Sigmoid colon (tissue), 7 donors: ENCODE data around the gene ACIN1. TPM values are rescaled to one million over a fixed set of nuclear protein-coding genes. Genes with fewer than 3 reads are reported as not detected.

Source experiments
- DNase-seq: peaks from one replicate; pipeline ENCODE4 v3.0.0-alpha.2; 2019
- H3K27ac ChIP-seq, 4 donors: fragments of 200-600 bp; sonication (generic); one replicate each; pipeline ENCODE4 v1.5.1; 2016 to 2019; ENCODE audit warnings: mild to moderate bottlenecking in 1 of 4
- H3K27me3 ChIP-seq, 3 donors: fragments of 200-600 bp; sonication (generic); one replicate each; pipeline ENCODE4 v1.5.1; 2019; ENCODE audit warnings: mild to moderate bottlenecking in 1 of 3
- H3K36me3 ChIP-seq, 4 donors: fragments of 200-600 bp; sonication (generic); one replicate each; pipeline ENCODE4 v1.5.1; 2016 to 2019
- H3K4me1 ChIP-seq, 4 donors: fragments of 200-600 bp; sonication (generic); one replicate each; pipeline ENCODE4 v1.5.1; 2017 to 2019
- H3K4me3 ChIP-seq, 4 donors: fragments of 200-600 bp; sonication (generic); one replicate each; pipeline ENCODE4 v1.5.1; 2017 to 2019; ENCODE audit warnings: mild to moderate bottlenecking in 2 of 4, moderate library complexity in 1 of 4
- H3K9me3 ChIP-seq, 4 donors: fragments of 200-600 bp in 3 of 4; sonication (generic) in 3 of 4; one replicate each; pipeline versions ENCODE4 v1.5.1 to v1.6.1; 2013 to 2019
- CTCF ChIP-seq, 4 experiments: fragments of 450-650 bp in 3 of 4; fragments of 200-600 bp in 1 of 4; IDR thresholded peaks; one replicate each; pipeline ENCODE4 v1.5.1; 2016 to 2019; ENCODE audit warnings: antibody characterized with exemption in 4 of 4, mild to moderate bottlenecking in 3 of 4, moderate library complexity in 2 of 4
- EP300 ChIP-seq, 4 donors: sonication (generic); formaldehyde crosslinking; IDR thresholded peaks; one replicate each; pipeline ENCODE4 v1.6.1; 2017; ENCODE audit warnings: antibody characterized with exemption in 4 of 4
- POLR2A ChIP-seq, 2 donors: fragments of 450-650 bp; IDR thresholded peaks; one replicate each; pipeline ENCODE4 v1.6.1; 2016; ENCODE audit warnings: antibody characterized with exemption in 2 of 2, mild to moderate bottlenecking in 2 of 2, moderate library complexity in 2 of 2
- POLR2AphosphoS5 ChIP-seq, 4 donors: sonication (generic); formaldehyde crosslinking; IDR thresholded peaks; one replicate each; pipeline ENCODE4 v1.6.1; 2017; ENCODE audit warnings: antibody characterized with exemption in 4 of 4
- whole genome bisulfite sequencing, 2 donors: extraction: QIAGEN DNeasy Blood & Tissue Kit; methylation state at CpG; one replicate each; pipeline ENCODE4 v1.1.7; 2013; 5-methylcytosine and 5-hydroxymethylcytosine counted together
- intact Hi-C: fragments of 100-400 bp; cut with DNase I; formaldehyde crosslinking; loops from one replicate; pipeline ENCODE4 v1.15.1; 2023
- polyA plus RNA-seq, 3 donors: library from polyadenylated mRNA; stranded (reverse); fragments of 200-250 nt; gene quantifications; one replicate each; pipeline ENCODE4 v1.2.3, GENCODE V29; 2013
- total RNA-seq, 4 donors: library from RNA; depleted of rRNA; stranded (reverse); fragments of >200 nt; gene quantifications; one replicate each; pipeline ENCODE4 v1.1.0, GENCODE V29; 2016
- donor health status: healthy with polysubstance abuse.
- donor health status: Bipolar disorder and iron deficiency.
- donor health status: healthy.

Gene ACIN1
- total and polyA plus RNA-seq, 7 donors, result 37.8 to 129 (median 88.4) TPM

DNA sequence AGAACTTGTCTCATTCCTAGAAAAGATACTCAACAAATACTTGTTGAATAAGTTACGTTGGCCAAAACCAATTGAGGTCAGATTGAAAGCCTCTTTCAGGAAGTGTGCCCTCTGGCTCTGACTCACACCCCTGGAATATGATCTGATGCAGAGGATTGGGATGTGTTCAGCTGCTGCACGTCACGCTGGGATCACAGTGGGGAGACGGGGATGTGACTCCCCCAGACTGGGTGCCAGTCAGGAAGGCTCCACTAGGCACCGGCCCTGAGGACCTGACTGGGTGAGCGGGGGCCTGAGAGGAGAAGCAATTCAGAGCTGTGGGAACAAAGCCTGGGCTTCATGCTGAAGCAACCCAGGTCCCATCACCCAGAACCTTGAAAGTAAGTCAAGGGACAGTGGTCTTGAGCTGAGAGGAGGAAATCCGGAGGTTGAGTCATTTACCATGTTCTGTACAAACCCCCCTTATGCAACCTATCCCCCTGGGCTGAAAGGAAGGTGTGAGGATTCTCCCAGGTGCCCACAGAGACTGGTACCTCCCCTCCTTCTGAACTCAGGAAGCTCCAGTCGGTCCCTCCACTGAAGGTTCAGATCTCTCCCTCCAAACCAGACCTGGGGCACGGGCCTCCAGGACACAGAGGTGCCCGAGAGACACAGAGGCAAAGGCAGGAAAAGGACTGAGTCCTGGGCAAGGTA, 20.2 kb upstream of the ACIN1 start:
- 72 to 77% methylated on average over 10 of the region's 10 CpGs for WGBS, 2 donors
- DNase-seq, result peak; percentile 58
- H3K27ac ChIP-seq, result no peak overlapping the region
- no peaks in the 10 kb centered on the region for H3K4me1 ChIP-seq
- peaks cover 0 to 26% (median 3%) of the 10 kb centered on the region in 3 donors for H3K27me3 ChIP-seq
- H3K36me3 ChIP-seq, result no peaks in the 10 kb centered on the region
- no peaks in the 10 kb centered on the region for H3K9me3 ChIP-seq
- no peak overlapping the region for H3K4me3 ChIP-seq
- TF ChIP-seq CTCF (IDR thresholded peaks at IDR 0.05), result no peak
- no peak for TF ChIP-seq POLR2A (IDR thresholded peaks at IDR 0.05)
- no peak for TF ChIP-seq POLR2AphosphoS5 (IDR thresholded peaks at IDR 0.05)
- no peak for TF ChIP-seq EP300 (IDR thresholded peaks at IDR 0.05)
- intact Hi-C loops, result no loop called here

GRCh38 chr14:23114669-23115038, 19.7 kb upstream of the ACIN1 start:
- intact Hi-C loops, result no loop called here
- no peak for TF ChIP-seq POLR2AphosphoS5 (IDR thresholded peaks at IDR 0.05)
- TF ChIP-seq POLR2A (IDR thresholded peaks at IDR 0.05), result no peak
- no peak for TF ChIP-seq CTCF (IDR thresholded peaks at IDR 0.05)
- no peak for TF ChIP-seq EP300 (IDR thresholded peaks at IDR 0.05)
- Histone ChIP-seq H3K27ac (no peak overlapping the region), H3K4me3 (no peak overlapping the region), H3K36me3 (no peaks in the 10 kb centered on the region), H3K9me3 (no peaks in the 10 kb centered on the region), H3K4me1 (no peaks in the 10 kb centered on the region), H3K27me3 (peaks cover 0 to 26% (median 3%) of the 10 kb centered on the region in 3 donors)
- DNase-seq, result peak; percentile 51
- WGBS, 2 donors, result 71 to 79% methylated on average over 4 of the region's 4 CpGs

- intact Hi-C loops, result no loop called here
- H3K27ac ChIP-seq, result no peak overlapping the region
- no peak overlapping the region for H3K4me3 ChIP-seq
- TF ChIP-seq POLR2AphosphoS5 (IDR thresholded peaks at IDR 0.05) (no peak), EP300 (IDR thresholded peaks at IDR 0.05) (no peak), POLR2A (IDR thresholded peaks at IDR 0.05) (no peak), CTCF (IDR thresholded peaks at IDR 0.05) (no peak)
- H3K27me3 ChIP-seq, result peaks cover 0 to 26% (median 3%) of the 10 kb centered on the region in 3 donors
- no peaks in the 10 kb centered on the region for H3K36me3 ChIP-seq
- H3K4me1 ChIP-seq, result no peaks in the 10 kb centered on the region
- H3K9me3 ChIP-seq, result no peaks in the 10 kb centered on the region
- peak; percentile 46 for DNase-seq
- WGBS, 2 donors, result 71 to 84% methylated on average over 5 of the region's 5 CpGs
Observed at GRCh38 chr14:23114120-23114458, 19.2 kb upstream of the ACIN1 start.

GRCh38 chr14:23113431-23114119, 18.6 kb upstream of the ACIN1 start:
- DNase-seq, result peak; percentile 58
- Histone ChIP-seq H3K27me3 (peaks cover 0 to 26% (median 3%) of the 10 kb centered on the region in 3 donors), H3K4me1 (no peaks in the 10 kb centered on the region), H3K27ac (no peak overlapping the region), H3K4me3 (no peak overlapping the region), H3K9me3 (no peaks in the 10 kb centered on the region), H3K36me3 (no peaks in the 10 kb centered on the region)
- no peak for TF ChIP-seq EP300 (IDR thresholded peaks at IDR 0.05)
- TF ChIP-seq POLR2AphosphoS5 (IDR thresholded peaks at IDR 0.05), result no peak
- no peak for TF ChIP-seq CTCF (IDR thresholded peaks at IDR 0.05)
- TF ChIP-seq POLR2A (IDR thresholded peaks at IDR 0.05), result no peak
- 70 to 74% methylated on average over 10 of the region's 10 CpGs for WGBS, 2 donors
- intact Hi-C loops, result no loop called here
